ACHN (cell line): Measurements from ENCODE around the gene PLIN3.
A peak's percentile ranks its signal among the peaks of the same experiment; 100 is the strongest.
"Not testable (repeated sequence)": the region's sequence is repeated elsewhere in the genome, so short reads cannot be mapped to it uniquely, and the experiment has no call there.

Experiments used
- DNase-seq: peaks from one replicate; pipeline ENCODE4 v3.0.0-alpha.2; 2015
- in situ Hi-C: cut with HindIII; loops from 2 replicates; pipeline ENCODE4 v1.10.0; 2017; ENCODE audit warnings: low sequenced_read_pairs, low pct_ligation_motif_present, low pct_unique_long_range_greater_than_20kb

The PLIN3 gene

GRCh38 chr19:4897146-4897545, 29.7 kb upstream of the PLIN3 start:
- in situ Hi-C loops = no loop called here
- DNase-seq = no peak

GRCh38 chr19:4896372-4896771, 28.9 kb upstream of the PLIN3 start:
- in situ Hi-C loops = no loop called here
- peak; percentile 50 for DNase-seq

GRCh38 chr19:4892962-4893361, 25.5 kb upstream of the PLIN3 start:
- in situ Hi-C loops, DNase-seq: not testable (repeated sequence)

DNA sequence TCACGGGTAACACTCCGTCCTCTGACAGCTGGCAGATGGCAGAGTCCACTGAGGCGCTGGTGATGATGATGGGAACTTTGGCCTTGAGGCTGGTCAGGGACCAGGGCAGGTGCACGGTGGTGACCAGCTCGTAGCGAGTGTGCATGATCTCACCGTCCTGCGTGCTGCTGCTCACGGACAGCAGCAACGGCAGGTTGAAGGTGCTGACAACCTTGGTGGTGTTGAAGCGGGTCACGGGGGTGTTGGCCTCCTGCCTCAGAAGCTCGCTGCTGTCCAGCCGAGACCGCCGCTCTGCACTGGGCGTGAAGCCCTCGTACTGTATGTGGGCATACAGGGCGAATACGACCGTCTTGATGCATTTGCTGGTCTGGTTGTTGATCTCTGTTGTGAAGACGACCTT, 23.6 kb upstream of the PLIN3 start:
- DNase-seq = no peak
- in situ Hi-C loops = no loop called here

DNA sequence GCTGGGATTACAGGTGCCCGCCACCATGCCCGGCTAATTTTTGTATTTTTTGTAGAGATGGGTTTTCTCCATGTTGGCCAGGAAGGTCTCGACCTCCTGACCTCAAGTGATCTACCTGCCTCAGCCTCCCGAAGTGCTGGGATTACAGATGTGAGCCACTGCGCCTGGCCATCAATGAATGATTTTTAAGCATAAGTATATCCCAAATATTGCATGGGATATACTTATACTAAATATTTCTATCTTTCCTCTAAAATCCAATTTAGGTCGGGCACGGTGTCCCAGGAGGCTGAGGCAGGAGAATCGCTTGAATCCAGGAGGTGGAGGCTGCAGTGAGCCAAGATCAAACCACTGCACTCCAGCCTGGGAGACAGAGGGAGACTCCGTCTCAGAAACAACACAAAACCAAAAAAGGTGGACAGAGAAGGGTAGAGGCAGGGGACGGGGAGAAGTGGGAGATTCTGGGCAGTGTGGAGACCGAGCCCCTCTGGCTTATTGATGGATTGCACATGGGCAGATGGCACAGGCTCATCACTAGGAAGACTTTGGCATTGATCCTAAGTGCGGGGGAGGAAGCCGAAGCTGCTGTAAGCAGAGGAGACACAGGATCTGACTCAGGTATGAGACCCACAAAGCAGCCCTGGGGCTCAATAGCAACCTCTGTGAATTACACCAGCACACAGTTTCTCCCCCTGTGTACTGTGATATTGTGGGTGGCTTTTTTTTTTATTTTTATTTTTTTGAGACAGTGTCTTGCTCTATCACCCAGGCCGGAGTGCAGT, 21.8 kb upstream of the PLIN3 start:
- in situ Hi-C loops = no loop called here
- no peak for DNase-seq

- DNase-seq, in situ Hi-C loops: not testable (repeated sequence)
Observed at GRCh38 chr19:4887803-4888202, 20.3 kb upstream of the PLIN3 start.

DNA sequence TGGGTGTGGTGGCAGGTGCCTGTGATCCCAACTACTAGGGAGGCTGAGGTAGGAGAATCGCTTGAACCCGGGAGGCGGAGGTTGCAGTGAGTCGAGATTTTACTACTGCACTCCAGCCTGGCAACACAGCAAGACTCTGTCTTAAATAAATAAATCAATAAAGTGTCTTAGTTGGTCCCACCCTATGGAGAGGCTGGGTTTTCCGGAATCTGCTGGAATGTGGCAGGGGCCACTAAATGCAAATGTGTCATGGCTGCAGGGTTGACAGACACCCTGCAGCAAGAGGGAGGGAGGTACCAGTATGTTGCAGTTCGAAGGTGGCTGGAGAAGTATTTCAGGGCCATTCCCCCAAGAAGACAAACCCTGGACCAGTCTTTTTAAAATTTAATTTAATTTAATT, 17.5 kb upstream of the PLIN3 start:
- in situ Hi-C loops, DNase-seq: not testable (repeated sequence)

DNA sequence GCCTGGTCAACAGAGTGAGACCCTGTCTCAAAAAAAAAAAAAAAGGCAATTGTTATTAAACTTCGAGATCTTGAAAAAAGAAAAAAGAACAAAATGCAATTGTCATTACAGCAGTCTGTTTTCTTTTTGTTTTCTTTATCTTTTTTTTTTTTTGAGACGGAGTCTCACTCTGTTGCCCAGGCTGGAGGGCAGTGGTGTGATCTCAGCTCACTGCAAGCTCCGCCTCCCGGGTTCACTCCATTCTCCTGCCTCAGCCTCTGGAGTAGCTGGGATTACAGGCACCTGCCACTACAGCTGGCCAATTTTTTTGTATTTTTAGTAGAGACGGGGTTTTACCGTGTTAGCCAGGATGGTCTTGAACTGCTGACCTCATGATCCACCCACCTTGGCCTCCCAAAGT, 15.4 kb upstream of the PLIN3 start:
- DNase-seq, in situ Hi-C loops: not testable (repeated sequence)

- no peak for DNase-seq
- in situ Hi-C loops = no loop called here
Observed at GRCh38 chr19:4879041-4879440, 11.6 kb upstream of the PLIN3 start.

DNA sequence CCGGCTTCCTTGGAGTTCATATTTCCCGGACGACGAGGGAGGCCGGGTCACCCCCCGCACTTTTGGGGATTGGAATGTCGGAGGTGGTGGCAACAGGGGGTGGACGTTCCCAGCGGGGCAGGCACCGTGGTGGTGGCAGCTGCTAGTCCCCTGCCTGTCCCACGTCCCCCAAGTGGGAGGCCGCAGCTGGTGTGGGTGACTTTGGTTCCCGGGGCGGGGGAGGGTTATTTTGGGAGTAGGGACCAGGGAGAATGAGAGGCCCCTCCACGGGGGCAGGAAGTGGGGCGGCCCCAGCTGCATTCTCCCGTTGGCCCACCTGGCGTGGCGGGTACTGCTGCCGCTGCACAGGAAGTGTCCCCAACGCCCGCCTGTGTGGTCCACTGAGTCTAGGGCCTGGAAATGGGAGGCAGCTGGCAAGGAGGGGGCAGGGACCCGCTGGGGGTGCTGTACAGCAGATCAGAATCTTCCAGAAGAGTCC, 11.1 kb upstream of the PLIN3 start:
- DNase-seq = no peak

GRCh38 chr19:4877753-4878490, 10.5 kb upstream of the PLIN3 start:
- in situ Hi-C loops = no loop called here
- DNase-seq = no peak

More for the DNA sequence above, 11.1 kb upstream of the PLIN3 start:
- in situ Hi-C loops = no loop called here

GRCh38 chr19:4873930-4874329, 6.5 kb upstream of the PLIN3 start:
- in situ Hi-C loops = no loop called here
- DNase-seq = no peak

DNA sequence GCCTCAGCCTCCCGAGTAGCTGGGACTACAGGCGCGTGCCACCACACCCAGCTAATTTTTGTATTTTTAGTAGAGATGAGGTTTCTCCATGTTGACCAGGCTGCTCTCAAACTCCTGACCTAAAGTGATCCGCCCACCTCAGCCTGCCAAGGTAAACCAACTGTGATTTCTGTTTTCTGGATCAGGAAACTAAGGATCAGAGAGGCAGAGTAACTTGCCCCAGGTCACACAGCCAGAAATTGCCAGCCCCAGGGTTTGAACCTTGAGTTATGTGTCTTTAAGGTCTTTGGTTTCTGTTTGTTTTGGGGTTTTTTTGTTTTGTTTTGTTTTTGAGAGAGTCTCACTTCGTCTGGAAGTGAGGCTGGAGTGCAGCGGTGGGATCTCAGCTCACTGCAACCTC, 4.2 kb upstream of the PLIN3 start:
- DNase-seq = no peak
- in situ Hi-C loops = no loop called here

- in situ Hi-C loops = no loop called here
- peak; percentile 90 for DNase-seq
Observed at GRCh38 chr19:4870025-4870700, 2.7 kb upstream of the PLIN3 start.

- DNase-seq = no peak
- in situ Hi-C loops = no loop called here
Observed at GRCh38 chr19:4868286-4868834, 893 bp upstream of the PLIN3 start.

DNA sequence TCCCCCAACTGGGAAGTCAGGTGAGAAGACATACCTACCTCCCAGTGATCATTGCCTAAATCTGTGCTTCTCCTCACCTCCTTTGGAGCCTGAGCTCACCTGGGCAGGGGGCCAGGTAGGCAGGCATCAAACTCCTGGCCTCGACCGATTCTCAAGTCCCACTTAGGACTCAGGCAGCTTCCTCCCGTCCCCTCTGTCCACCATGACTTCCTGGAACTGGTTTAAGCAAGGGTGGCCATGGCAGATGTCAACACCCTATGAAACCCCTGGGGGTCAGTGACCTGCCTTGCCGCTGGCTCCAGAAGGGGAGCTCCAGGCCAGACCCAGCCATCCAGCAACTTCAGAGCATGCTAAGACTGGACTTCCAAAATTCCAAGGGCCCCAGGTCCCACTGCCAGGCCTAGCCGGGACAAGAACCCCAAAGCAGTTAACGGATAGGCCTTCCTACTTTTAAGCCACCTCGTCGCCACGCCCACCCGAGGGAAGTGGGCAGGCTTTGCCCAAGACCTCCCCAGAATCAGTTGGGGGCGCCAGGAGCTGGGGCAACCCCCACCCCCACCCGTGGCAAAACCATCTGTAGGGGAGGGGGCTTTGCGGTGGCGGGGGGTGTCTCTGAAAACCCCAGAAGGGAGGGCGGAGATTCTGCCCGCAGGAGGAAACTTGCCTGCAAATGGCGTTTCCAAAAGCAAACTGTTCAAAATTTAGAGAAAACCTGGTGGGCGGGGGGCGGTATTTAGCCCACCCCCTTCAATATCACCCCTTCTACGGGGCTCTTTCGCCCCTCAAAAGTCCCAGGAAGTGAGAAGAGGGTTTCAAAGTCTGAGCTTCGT, 657 bp downstream of the PLIN3 start:
- in situ Hi-C loops = no loop called here
- peak; percentile 47 for DNase-seq

DNA sequence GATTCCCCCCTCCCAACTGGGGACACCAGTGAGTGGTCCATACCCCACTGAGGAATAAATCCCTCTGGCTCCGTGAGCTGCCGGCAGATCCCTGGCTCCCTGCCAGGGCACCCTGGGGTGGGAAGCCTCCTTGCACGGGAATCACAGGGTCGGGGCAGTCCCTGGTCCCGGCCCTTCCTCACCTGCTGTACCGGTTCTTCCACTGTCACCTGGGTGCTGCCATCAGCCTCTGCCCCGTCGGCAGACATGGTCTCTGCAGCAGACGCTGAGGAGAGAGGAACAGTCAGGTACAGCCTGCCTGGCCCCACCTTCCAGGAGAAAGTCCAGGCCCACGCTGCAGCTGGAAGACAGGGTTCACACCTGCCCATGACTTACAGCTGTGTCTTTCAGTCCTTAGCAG, 6.3 kb downstream of the PLIN3 start:
- in situ Hi-C loops = no loop called here
- DNase-seq = no peak

GRCh38 chr19:4859697-4860096, 7.8 kb downstream of the PLIN3 start:
- in situ Hi-C loops = no loop called here
- DNase-seq = no peak
